Colonic mucosa (tissue), 4 donors: Measurements from ENCODE around the gene IFITM5. TPM values are rescaled to one million over a fixed set of nuclear protein-coding genes. Genes with fewer than 3 reads are reported as not detected.

Experiments
- DNase-seq: peaks from one replicate; pipeline ENCODE4 v3.0.0-alpha.2; 2020
- H3K27ac ChIP-seq: fragments of 200-600 bp; one replicate; pipeline ENCODE4 v1.8.0; 2021
- H3K27me3 ChIP-seq: fragments of 200-600 bp; one replicate; pipeline ENCODE4 v1.8.0; 2021
- H3K36me3 ChIP-seq: fragments of 200-600 bp; one replicate; pipeline ENCODE4 v1.8.0; 2021
- H3K4me1 ChIP-seq: fragments of 200-600 bp; one replicate; pipeline ENCODE4 v1.8.0; 2021; ENCODE audit warnings: mild to moderate bottlenecking
- H3K4me3 ChIP-seq: fragments of 200-600 bp; one replicate; pipeline ENCODE4 v1.8.0; 2021
- H3K9ac ChIP-seq, 2 donors: one replicate each; pipeline ENCODE4 v1.7.0; 2013; ENCODE audit warnings: control low read depth in 2 of 2, low read depth in 2 of 2, low read length in 2 of 2
- H3K9me3 ChIP-seq: fragments of 200-600 bp; one replicate; pipeline ENCODE4 v1.8.0; 2021
- intact Hi-C: fragments of 100-400 bp; cut with DNase I; formaldehyde crosslinking; loops from one replicate; pipeline ENCODE4 v1.14.1; 2022
- total RNA-seq, 2 donors: library from RNA; stranded (reverse); fragmentation: NEBNext Ultra II Directional in 1 of 2; extraction: Animal tissue kit (Norgen Biotek cat#: 25700) in 1 of 2; gene quantifications; one replicate each; pipeline ENCODE4 v1.2.1, GENCODE V29; 2021
- TF ChIP-seq, protein P1 (sequence below): fragments of 200-600 bp; IDR thresholded peaks from one replicate; pipeline ENCODE4 v1.8.0; 2022; ENCODE audit warnings: antibody characterized with exemption, mild to moderate bottlenecking
- donor health status: healthy.
- donor health status: DM: no; HTN: no; CAD: no.
- donor health status: DM: no; HTN: no; CAD: no.

Gene IFITM5
- total RNA-seq, 2 donors from 2014 or later: not detected

DNA sequence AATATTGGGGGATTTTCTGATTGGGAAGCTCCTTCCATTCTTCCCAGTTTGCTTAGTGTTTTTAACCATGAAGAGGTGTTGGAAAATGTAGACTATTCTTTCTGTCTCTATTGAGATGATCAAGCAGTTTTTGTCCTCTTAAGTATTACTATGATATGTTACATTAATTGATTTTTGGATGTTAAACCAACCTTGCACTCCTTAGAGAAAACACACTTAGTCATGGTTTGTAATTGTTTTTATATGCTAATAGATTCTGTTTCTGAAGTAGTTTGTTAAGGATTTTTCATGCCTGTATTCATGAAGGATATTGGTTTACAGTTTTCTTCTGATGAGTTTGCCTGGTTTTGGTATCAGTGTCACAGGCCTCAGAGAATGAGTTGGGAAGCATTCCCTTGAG lies 23.1 kb downstream of the IFITM5 start:
- Histone ChIP-seq H3K27ac (no peak overlapping the region), H3K9me3 (no peaks in the 10 kb centered on the region)

DNA sequence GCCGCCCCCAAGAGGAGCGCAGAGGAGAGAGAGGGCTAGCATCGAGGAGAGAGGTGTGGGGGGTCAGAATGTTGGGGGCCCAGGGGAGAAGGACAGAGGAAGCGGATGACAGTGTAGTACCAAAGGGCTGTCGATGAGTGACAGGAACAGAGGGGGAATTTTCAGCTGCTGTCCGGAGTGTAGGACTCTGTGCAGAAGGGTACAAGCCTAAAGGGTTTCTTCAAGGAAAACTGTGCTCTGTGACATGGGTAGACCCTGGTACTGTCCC lies 26.5 kb downstream of the IFITM5 start:
- Histone ChIP-seq H3K4me1 (no peaks in the 10 kb centered on the region), H3K27me3 (no peaks in the 10 kb centered on the region), H3K9me3 (no peaks in the 10 kb centered on the region), H3K36me3 (no peaks in the 10 kb centered on the region), H3K27ac (no peak overlapping the region), H3K9ac (no peak overlapping the region), H3K4me3 (no peak overlapping the region)
- intact Hi-C loops: no loop called here
- TF ChIP-seq, protein P1, sequence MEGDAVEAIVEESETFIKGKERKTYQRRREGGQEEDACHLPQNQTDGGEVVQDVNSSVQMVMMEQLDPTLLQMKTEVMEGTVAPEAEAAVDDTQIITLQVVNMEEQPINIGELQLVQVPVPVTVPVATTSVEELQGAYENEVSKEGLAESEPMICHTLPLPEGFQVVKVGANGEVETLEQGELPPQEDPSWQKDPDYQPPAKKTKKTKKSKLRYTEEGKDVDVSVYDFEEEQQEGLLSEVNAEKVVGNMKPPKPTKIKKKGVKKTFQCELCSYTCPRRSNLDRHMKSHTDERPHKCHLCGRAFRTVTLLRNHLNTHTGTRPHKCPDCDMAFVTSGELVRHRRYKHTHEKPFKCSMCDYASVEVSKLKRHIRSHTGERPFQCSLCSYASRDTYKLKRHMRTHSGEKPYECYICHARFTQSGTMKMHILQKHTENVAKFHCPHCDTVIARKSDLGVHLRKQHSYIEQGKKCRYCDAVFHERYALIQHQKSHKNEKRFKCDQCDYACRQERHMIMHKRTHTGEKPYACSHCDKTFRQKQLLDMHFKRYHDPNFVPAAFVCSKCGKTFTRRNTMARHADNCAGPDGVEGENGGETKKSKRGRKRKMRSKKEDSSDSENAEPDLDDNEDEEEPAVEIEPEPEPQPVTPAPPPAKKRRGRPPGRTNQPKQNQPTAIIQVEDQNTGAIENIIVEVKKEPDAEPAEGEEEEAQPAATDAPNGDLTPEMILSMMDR: no peak
- no peak for DNase-seq

More for the DNA sequence above, 23.1 kb downstream of the IFITM5 start:
- TF ChIP-seq, protein P1: no peak
- Histone ChIP-seq H3K4me1 (peaks cover 17% of the 10 kb centered on the region), H3K36me3 (no peaks in the 10 kb centered on the region), H3K4me3 (no peak overlapping the region), H3K27me3 (peaks cover 28% of the 10 kb centered on the region), H3K9ac (no peak overlapping the region)
- DNase-seq: no peak
- intact Hi-C loops: no loop called here

DNA sequence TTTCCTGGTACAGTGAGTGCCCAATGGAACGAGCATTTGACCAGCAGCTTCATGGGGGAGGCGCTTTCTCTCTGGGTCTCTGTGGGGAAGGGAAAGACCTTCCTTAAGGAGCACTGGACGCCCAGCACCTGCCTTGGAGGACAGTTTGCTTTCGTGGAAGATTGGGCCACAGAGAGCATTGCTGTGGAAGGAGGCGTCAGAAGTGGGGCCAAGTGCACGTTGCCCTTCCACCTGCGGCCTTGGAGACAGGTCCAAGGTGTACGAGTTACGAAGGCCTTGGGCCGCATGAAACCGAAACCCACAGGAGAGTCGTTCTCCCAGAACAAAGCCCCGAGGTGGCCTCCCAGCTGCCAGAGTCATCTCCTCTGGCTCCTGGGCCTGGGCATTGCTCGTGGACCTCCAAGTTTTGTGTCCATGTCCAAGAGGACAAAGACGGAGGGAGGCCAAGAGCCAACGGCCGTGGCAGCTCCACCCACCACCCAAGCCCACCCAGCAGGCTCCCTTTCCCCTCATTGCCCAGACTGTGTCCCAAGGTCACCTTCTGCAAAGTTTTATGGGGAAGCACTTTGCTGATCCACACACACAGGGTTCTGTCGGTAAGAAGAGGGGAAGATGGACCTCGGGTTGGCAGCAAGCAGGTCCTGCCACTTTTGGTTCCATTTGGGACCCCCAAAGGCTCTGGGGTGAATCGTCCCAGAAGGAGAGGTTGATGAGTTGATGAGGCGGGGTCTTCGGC lies 27.0 kb downstream of the IFITM5 start:
- no peaks in the 10 kb centered on the region for H3K4me1 ChIP-seq
- H3K27me3 ChIP-seq: no peaks in the 10 kb centered on the region
- H3K27ac ChIP-seq: no peak overlapping the region
- no peak for DNase-seq
- no peak overlapping the region for H3K9ac ChIP-seq
- intact Hi-C loops: no loop called here
- H3K36me3 ChIP-seq: no peaks in the 10 kb centered on the region
- H3K4me3 ChIP-seq: no peak overlapping the region
- TF ChIP-seq, protein P1: no peak
- H3K9me3 ChIP-seq: no peaks in the 10 kb centered on the region

DNA sequence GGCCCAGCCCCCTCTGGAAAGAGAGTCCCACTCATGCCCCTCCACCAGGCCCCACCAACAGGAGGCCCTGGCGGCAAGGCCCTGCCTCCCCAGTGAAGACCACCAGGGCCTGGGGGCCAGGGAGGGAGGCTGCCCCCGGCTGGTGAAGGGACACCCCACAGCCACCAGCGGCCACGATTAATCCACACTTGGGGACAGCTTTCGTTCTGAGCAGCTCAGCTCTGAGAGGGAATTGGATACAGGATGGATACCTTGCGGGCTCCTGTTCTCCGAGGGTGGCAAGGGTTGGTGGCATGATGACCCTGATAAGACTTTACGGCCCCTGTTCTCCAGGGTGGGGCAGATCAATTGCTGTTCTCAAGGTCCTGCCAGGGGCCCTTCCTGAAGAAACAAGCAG lies 28.0 kb downstream of the IFITM5 start:
- no peak overlapping the region for H3K27ac ChIP-seq
- H3K36me3 ChIP-seq: no peaks in the 10 kb centered on the region
- intact Hi-C loops: no loop called here
- no peak overlapping the region for H3K4me3 ChIP-seq
- no peaks in the 10 kb centered on the region for H3K27me3 ChIP-seq
- no peak overlapping the region for H3K9ac ChIP-seq
- H3K9me3 ChIP-seq: no peaks in the 10 kb centered on the region
- peak; percentile 27 for DNase-seq
- no peaks in the 10 kb centered on the region for H3K4me1 ChIP-seq
- TF ChIP-seq, protein P1: no peak

DNA sequence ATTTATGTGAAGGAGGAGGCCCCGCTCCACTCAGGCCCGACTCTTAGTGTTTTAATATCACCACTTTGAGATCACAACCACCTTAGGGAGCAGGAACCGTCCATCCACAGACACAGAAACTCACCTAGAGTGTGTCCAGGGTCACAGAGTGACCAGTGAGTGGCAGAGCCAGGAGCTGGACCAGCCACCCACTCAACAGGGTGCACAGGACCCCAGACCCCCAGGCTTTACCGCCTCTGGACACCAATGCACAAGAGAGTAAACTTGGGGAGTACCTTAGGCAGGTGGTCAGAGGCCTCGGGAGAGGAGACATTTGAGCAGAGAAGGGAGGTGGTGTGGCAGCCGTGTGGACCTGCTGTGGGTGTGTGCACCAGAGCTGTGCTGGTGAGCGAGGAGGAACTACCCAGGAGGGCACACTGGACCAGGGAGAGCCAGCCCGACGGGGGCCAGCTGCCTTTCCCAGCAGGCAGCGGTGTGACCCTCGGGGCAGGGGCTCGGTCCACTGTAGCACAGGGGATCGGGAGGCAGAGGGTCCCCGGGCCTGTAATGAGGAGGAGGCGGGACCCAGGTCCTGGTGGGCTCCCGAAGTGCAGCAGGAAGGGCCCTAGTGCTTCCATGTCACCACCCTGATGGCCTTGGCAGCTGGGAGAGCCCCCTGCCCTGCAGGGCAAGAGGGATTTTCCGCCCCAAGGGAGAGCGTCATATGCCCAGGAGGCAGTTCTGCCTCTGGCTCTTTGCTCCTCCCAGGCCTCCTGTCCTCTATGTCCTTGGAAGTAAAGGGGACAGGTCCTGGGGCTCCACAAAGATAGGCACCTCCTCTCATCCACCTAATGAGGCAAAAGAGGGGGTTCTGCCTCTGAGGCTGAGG lies 28.6 kb downstream of the IFITM5 start:
- no peak for DNase-seq
- no peaks in the 10 kb centered on the region for H3K9me3 ChIP-seq
- H3K4me3 ChIP-seq: no peak overlapping the region

More for the DNA sequence above, 28.6 kb downstream of the IFITM5 start:
- no peaks in the 10 kb centered on the region for H3K36me3 ChIP-seq
- no peaks in the 10 kb centered on the region for H3K27me3 ChIP-seq
- H3K4me1 ChIP-seq: no peaks in the 10 kb centered on the region
- no peak overlapping the region for H3K9ac ChIP-seq
- intact Hi-C loops: no loop called here
- H3K27ac ChIP-seq: no peak overlapping the region
- TF ChIP-seq, protein P1: no peak
